Right lobe of liver (tissue), 4 donors: ENCODE measurements around the gene ZNF574.

Source experiments
- CTCF ChIP-seq, 4 donors: fragments of 200-600 bp in 3 of 4; fragments of 450-650 bp in 1 of 4; IDR thresholded peaks; one replicate each; pipeline versions ENCODE4 v1.5.1 to v1.8.0; 2016 to 2022; ENCODE audit warnings: antibody characterized with exemption in 4 of 4, mild to moderate bottlenecking in 2 of 4
- POLR2A ChIP-seq: fragments of 450-650 bp; IDR thresholded peaks from one replicate; pipeline ENCODE4 v1.6.1; 2017; ENCODE audit warnings: antibody characterized with exemption, mild to moderate bottlenecking
- donor health status: DM: no; HTN: no; CAD: no.
- donor health status: DM: no; HTN: no; CAD: no.
- donor health status: DM: no; HTN: yes; CAD: no.

DNA sequence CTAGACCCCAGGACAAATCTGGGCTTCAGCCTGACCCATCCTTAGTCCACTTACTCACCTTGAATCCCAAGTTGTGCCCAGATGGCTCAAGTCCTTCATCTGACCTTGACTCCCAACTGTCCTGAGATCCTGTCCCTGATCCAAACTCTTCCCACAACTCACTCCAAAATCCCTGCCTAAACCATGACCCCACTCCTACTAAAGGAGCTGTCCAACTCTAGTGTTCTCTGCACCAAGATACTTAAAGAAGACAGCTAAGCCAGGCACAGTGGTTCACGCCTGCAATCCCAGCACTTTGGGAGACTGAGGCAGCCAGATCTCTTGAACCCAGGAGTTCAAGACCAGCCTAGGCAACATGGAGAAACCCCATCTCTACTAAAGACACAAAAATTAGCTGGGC lies 47.8 kb downstream of the ZNF574 start:
- no peak for TF ChIP-seq CTCF (IDR thresholded peaks at IDR 0.05)
- TF ChIP-seq POLR2A = no peak
